HepG2 (cell line): Measurements from ENCODE around the gene SH3BP2. TPM values are rescaled to one million over a fixed set of nuclear protein-coding genes. Genes with fewer than 3 reads are reported as not detected.

Experiments used
- ARID2 ChIP-seq: sonication (generic); formaldehyde crosslinking; IDR thresholded peaks from 2 replicates; pipeline ENCODE4 v1.8.1; 2022; ENCODE audit warnings: mild to moderate bottlenecking, missing genetic modification reagents, borderline replicate concordance
- CCDC6 ChIP-seq: sonication (generic); formaldehyde crosslinking; IDR thresholded peaks from 2 replicates; pipeline ENCODE4 v1.8.1; 2022; ENCODE audit warnings: mild to moderate bottlenecking, missing genetic modification reagents, moderate library complexity
- FOXC1 ChIP-seq: sonication (generic); formaldehyde crosslinking; IDR thresholded peaks from 2 replicates; pipeline ENCODE4 v1.8.0; 2022; ENCODE audit warnings: mild to moderate bottlenecking, missing genetic modification reagents, borderline replicate concordance
- NR2F2 ChIP-seq: IDR thresholded peaks from 2 replicates; pipeline ENCODE4 v1.6.1; 2012; ENCODE audit warnings: low read depth, inconsistent platforms, borderline replicate concordance
- PAX8 ChIP-seq: sonication (generic); formaldehyde crosslinking; IDR thresholded peaks from 2 replicates; pipeline ENCODE4 v1.8.0; 2022; ENCODE audit warnings: mild to moderate bottlenecking, missing genetic modification reagents, borderline replicate concordance
- POLR2G ChIP-seq: fragments of 200-400 bp; formaldehyde crosslinking; IDR thresholded peaks from 2 replicates; pipeline ENCODE4 v1.6.1; 2018; ENCODE audit warnings: mild to moderate bottlenecking, low read depth, low read length, moderate library complexity
- RAD21 ChIP-seq: fragments of 450-650 bp; formaldehyde crosslinking; IDR thresholded peaks from 2 replicates; pipeline ENCODE4 v1.5.0; 2020; ENCODE audit warnings: mild to moderate bottlenecking
- TOPORS ChIP-seq: sonication (generic); formaldehyde crosslinking; IDR thresholded peaks from 2 replicates; pipeline ENCODE4 v1.8.0; 2023; ENCODE audit warnings: mild to moderate bottlenecking, missing genetic modification reagents
- ZKSCAN5 ChIP-seq: sonication (generic); formaldehyde crosslinking; IDR thresholded peaks from 2 replicates; pipeline ENCODE4 v1.5.1; 2020; ENCODE audit warnings: mild to moderate bottlenecking, missing genetic modification reagents
- ZNF343 ChIP-seq: sonication (generic); formaldehyde crosslinking; IDR thresholded peaks from 2 replicates; pipeline ENCODE4 v1.4.0; 2020; ENCODE audit warnings: mild to moderate bottlenecking, missing genetic modification reagents
- ZNF546 ChIP-seq: sonication (generic); formaldehyde crosslinking; conservative IDR thresholded peaks from 2 replicates; pipeline ENCODE4 v1.8.1; 2023; ENCODE audit warnings: mild to moderate bottlenecking, missing genetic modification reagents
- ZNF569 ChIP-seq: sonication (generic); formaldehyde crosslinking; IDR thresholded peaks from 2 replicates; pipeline ENCODE4 v1.5.0; 2020; ENCODE audit warnings: mild to moderate bottlenecking, missing genetic modification reagents, moderate library complexity, borderline replicate concordance
- ZNF768 ChIP-seq: sonication (generic); formaldehyde crosslinking; IDR thresholded peaks from 2 replicates; pipeline ENCODE4 v1.4.0; 2020; ENCODE audit warnings: missing genetic modification reagents
- ZNF772 ChIP-seq: sonication (generic); formaldehyde crosslinking; IDR thresholded peaks from 2 replicates; pipeline ENCODE4 v1.5.0; 2020; ENCODE audit warnings: mild to moderate bottlenecking, missing genetic modification reagents
- polyA plus RNA-seq, 8 experiments: library from polyadenylated mRNA; depleted of rRNA in 3 of 8; stranded (reverse) in 7 of 8; unstranded in 1 of 8; fragments of >200 nt; fragmentation: Illumina TruSeq in 4 of 8; extraction: Trizol in 4 of 8; gene quantifications; 2 replicates each; pipeline versions ENCODE4 v1.2.1 to v1.2.3, GENCODE V29; 2011 to 2016; ENCODE audit warnings: low read depth in 4 of 8, missing spikeins in 1 of 8, mixed read lengths in 1 of 8; ENCODE audit not compliant: insufficient read depth in 1 of 8
- total RNA-seq, 5 experiments: library from RNA; depleted of rRNA; stranded (reverse); fragments of >200 nt; fragmentation: Illumina TruSeq; extraction: Trizol; gene quantifications; 2 replicates each; pipeline ENCODE4 v1.2.3, GENCODE V29; 2016; ENCODE audit warnings: low read depth in 1 of 5
- TF ChIP-seq, protein P1 (sequence below): IDR thresholded peaks from 2 replicates; pipeline ENCODE4 v1.6.1; 2016; ENCODE audit warnings: low read depth, control low read depth
- TF ChIP-seq, protein P2 (sequence below): sonication (generic); formaldehyde crosslinking; IDR thresholded peaks from 2 replicates; pipeline ENCODE4 v1.8.1; 2023; ENCODE audit warnings: mild to moderate bottlenecking, missing genetic modification reagents, borderline replicate concordance
- TF ChIP-seq, protein P3 (sequence below): sonication (generic); formaldehyde crosslinking; IDR thresholded peaks from 2 replicates; pipeline ENCODE4 v1.8.1; 2023; ENCODE audit warnings: mild to moderate bottlenecking, moderate library complexity, missing genetic modification reagents
- TF ChIP-seq, protein P4 (sequence below): sonication (generic); formaldehyde crosslinking; IDR thresholded peaks from 2 replicates; pipeline ENCODE4 v1.4.0; 2020; ENCODE audit warnings: mild to moderate bottlenecking, missing genetic modification reagents, borderline replicate concordance
- TF ChIP-seq, protein P5 (sequence below): IDR thresholded peaks from 2 replicates; pipeline ENCODE4 v1.6.1; 2016; ENCODE audit warnings: mild to moderate bottlenecking, missing biosample characterization, missing genetic modification reagents

SH3BP2 gene
- total and polyA plus RNA-seq, 2 of the 13 experiments (the other 11 are each of a cell fraction or from before 2014, with no cell fraction given), result 16.9 to 34.5 TPM

DNA sequence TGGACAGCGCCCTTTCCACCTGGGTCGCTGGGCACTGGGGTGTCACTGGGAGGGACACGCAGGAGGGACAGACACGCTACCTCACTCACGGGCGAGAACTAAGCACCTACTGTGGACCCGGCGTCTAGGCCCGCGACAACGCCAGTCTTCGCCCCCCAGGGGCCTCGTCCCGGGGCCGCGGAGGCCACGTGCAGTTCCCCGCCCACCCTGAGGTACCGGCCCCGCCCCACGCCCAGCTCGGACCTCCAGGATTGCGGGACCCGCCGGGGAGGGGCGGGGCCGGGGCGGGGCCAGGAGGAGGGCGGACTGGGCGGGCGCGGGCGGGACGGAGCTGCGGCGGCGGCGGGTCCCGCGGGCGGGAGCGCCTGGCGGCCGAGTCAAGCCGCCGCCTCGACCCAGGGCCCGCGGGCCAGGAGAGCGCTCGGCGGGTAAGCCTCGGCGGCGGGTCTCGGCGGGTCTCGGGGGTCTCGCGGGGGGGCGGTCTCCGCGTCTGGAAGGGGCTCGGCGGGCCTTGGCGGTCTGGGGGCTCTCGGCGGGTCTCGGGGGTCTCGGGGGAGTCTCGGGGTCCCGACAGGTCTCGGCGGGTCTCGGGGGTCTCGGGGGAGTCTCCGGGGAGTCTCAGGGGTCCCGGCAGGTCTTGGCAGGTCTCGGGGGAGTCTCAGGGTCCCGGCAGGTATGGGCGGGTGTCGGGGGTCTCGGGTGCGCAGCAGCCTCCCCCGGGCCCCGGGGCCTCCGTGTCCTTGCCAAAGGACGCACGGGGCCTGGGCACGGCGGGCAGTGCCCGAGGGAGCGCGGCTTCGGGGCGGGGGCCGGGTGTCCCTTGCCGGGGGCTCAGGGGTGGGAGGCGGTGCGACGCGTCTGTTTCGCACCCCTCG, at the start of gene SH3BP2 (continued):
- peak; percentile 82; the same call in 1 of the 2 replicates for TF ChIP-seq ZNF546 (CRISPR knock-in tag)
- TF ChIP-seq, protein P1, sequence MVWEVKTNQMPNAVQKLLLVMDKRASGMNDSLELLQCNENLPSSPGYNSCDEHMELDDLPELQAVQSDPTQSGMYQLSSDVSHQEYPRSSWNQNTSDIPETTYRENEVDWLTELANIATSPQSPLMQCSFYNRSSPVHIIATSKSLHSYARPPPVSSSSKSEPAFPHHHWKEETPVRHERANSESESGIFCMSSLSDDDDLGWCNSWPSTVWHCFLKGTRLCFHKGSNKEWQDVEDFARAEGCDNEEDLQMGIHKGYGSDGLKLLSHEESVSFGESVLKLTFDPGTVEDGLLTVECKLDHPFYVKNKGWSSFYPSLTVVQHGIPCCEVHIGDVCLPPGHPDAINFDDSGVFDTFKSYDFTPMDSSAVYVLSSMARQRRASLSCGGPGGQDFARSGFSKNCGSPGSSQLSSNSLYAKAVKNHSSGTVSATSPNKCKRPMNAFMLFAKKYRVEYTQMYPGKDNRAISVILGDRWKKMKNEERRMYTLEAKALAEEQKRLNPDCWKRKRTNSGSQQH (CRISPR knock-in tag), result no peak
- peak; percentile 92 for TF ChIP-seq CCDC6 (CRISPR knock-in tag)
- no peak for TF ChIP-seq ZNF569 (CRISPR knock-in tag)
- peak; percentile 39; the same call in 1 of the 2 replicates for TF ChIP-seq POLR2G
- TF ChIP-seq ZNF768, result peak; percentile 36; the same call in 1 of the 2 replicates
- peak; percentile 33; the same call in 1 of the 2 replicates for TF ChIP-seq ZNF772 (CRISPR knock-in tag)
- TF ChIP-seq, protein P2, sequence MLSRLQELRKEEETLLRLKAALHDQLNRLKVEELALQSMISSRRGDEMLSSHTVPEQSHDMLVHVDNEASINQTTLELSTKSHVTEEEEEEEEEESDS (CRISPR knock-in tag), result peak; percentile 91
- TF ChIP-seq ZNF343 (CRISPR knock-in tag), result 0 out of 2 replicates have a peak, but pooled peaks have one; percentile 33
- peak; percentile 95 for TF ChIP-seq TOPORS (CRISPR knock-in tag)
- TF ChIP-seq FOXC1 (CRISPR knock-in tag), result peak; percentile 89
- TF ChIP-seq, protein P3, sequence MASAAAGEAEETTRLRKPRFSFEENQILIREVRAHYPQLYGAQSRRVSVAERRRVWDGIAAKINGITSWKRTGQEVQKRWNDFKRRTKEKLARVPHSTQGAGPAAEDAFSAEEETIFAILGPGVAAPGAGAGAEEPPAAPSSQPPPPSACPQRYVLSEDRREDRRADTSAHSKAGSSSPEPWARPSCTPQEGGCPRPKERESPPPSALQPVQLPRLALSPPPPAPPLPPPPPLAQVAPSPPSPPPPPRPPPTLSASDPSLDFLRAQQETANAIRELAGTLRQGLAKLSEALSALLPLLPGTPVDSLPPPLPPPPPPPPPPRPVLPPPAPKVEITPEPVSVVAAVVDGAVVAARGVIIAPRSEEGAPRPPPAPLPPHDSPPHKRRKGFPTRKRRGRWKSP, result peak; percentile 52; the same call in 1 of the 2 replicates
- no peak for TF ChIP-seq NR2F2
- TF ChIP-seq ZKSCAN5 (CRISPR knock-in tag), result no peak
- peak; percentile 89 for TF ChIP-seq ARID2
- TF ChIP-seq RAD21, result no peak
- TF ChIP-seq, protein P4, sequence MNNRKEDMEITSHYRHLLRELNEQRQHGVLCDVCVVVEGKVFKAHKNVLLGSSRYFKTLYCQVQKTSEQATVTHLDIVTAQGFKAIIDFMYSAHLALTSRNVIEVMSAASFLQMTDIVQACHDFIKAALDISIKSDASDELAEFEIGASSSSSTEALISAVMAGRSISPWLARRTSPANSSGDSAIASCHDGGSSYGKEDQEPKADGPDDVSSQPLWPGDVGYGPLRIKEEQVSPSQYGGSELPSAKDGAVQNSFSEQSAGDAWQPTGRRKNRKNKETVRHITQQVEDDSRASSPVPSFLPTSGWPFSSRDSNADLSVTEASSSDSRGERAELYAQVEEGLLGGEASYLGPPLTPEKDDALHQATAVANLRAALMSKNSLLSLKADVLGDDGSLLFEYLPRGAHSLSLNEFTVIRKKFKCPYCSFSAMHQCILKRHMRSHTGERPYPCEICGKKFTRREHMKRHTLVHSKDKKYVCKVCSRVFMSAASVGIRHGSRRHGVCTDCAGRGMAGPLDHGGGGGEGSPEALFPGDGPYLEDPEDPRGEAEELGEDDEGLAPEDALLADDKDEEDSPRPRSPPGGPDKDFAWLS (CRISPR knock-in tag), result no peak
- TF ChIP-seq PAX8 (CRISPR knock-in tag), result no peak
- TF ChIP-seq, protein P5, sequence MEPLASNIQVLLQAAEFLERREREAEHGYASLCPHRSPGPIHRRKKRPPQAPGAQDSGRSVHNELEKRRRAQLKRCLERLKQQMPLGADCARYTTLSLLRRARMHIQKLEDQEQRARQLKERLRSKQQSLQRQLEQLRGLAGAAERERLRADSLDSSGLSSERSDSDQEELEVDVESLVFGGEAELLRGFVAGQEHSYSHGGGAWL (CRISPR knock-in tag), result peak; percentile 93
